ENCODE measurements around the gene SLTM.
A peak's percentile ranks its signal among the peaks of the same experiment; 100 is the strongest.
"Not testable (repeated sequence)": the region's sequence is repeated elsewhere in the genome, so short reads cannot be mapped to it uniquely, and the experiment has no call there.

The SLTM gene

GRCh38 chr15:58933281-58934113, at the start of gene SLTM:
SLTM (minus strand) TSS chr15:58933679; CDS start chr15:58933565, 114 bp downstream.
- peak; percentile 84 for DNase-seq

DNA sequence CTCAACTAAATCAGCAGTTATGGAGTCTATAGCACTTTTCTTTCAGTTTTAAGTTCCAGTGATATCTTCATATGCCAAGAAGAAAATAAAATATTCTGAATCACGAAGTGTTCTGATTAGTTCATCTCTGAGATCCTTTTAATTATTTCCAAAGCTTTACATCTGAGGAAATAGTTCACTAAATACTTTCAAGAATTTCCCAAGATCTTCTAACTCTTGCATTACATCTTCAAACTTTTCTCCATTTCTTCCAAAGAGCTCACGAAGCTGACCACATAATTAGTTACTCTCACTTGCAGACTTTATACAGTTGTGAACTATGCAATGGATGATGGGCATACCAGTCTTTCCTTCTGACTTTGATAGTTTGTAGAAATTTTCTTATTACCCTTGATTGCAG, 49.8 kb upstream of the SLTM start:
- DNase-seq, result no peak

DNA sequence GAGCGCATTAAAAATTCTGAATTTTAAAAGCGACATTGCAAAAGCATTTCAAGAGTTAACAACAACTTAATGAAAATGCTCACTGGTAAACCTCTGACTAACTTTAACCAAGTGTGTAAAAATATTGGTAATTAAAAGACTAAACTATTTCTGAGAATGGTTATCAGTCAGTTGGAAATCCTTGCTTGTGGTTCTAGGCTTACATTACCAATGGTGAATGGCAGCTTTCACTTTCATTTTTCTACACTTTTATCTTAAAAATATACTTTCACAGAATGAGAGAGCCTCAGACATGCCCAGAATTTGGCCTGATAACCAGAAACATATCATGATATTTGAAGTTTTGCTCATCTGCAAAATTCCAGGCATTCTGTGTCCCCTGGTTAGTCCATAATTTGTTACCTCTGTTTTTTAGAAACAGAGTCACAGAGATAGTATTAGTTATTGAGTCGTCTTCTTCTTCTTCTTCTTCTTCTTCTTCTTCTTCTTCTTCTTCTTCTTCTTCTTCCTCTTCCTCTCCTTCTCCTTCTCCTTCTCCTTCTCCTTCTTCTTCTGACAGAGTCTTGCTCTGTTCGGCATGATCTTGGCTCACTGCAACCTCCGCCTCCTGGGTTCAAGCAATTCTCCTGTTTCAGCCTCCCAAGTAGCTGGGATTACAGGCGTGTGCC, 48.5 kb upstream of the SLTM start:
- no peak for DNase-seq

DNA sequence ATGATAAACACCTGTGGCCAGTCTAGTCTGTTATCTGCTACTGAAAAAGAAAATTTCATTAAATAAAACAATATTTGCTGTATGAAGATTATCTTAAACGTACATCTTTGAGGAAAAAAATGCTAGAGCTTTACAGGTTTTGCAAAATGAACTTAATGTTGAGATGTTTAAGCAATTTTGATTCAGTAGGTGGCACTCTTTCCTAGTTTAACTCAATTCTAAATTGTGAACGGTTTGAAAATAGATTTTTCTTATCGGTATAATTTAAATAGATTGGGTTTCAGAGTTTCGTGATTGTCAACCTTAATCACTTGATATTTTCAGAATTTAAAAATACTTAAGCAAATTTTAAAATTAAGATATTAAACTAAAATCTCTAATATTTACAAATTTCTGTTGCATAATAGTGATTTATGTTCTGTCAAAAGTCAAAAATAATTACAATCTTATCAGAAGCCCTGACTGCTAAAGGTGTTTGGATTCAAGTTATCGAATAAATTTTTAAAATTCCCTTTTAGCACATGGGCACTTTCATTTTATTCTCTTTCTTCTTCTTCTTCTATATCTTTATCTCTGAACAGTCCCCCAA, 47.0 kb upstream of the SLTM start:
- no peak for DNase-seq

GRCh38 chr15:58977887-58978286, 44.4 kb upstream of the SLTM start:
- DNase-seq, result no peak

GRCh38 chr15:58967479-58967878, 34.0 kb upstream of the SLTM start:
- DNase-seq, result no peak

DNA sequence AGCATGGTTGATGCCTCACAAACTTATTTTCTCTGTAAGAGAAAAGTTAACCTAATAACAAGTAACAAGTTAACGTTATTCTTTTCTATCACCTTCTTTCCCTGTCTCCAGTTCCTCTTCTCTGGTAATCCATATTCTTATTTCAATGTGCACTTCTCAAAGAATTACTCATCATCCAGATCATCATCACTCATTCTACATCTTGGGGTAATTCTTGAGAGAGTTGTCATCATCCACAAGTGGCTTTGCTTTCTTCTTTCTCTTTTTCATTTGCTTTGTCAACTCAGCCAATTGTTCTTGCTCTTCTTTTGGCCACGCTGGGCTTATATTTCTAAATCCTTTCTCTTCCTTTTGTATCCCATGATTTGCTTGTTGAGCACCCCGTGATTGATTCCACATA, 33.2 kb upstream of the SLTM start:
- no peak for DNase-seq

- no peak for DNase-seq
Observed at GRCh38 chr15:58962662-58963565, 29.4 kb upstream of the SLTM start.

- no peak for DNase-seq
Observed at GRCh38 chr15:58962136-58962535, 28.7 kb upstream of the SLTM start.

- DNase-seq, result no peak
Observed at GRCh38 chr15:58958811-58959210, 25.3 kb upstream of the SLTM start.

DNA sequence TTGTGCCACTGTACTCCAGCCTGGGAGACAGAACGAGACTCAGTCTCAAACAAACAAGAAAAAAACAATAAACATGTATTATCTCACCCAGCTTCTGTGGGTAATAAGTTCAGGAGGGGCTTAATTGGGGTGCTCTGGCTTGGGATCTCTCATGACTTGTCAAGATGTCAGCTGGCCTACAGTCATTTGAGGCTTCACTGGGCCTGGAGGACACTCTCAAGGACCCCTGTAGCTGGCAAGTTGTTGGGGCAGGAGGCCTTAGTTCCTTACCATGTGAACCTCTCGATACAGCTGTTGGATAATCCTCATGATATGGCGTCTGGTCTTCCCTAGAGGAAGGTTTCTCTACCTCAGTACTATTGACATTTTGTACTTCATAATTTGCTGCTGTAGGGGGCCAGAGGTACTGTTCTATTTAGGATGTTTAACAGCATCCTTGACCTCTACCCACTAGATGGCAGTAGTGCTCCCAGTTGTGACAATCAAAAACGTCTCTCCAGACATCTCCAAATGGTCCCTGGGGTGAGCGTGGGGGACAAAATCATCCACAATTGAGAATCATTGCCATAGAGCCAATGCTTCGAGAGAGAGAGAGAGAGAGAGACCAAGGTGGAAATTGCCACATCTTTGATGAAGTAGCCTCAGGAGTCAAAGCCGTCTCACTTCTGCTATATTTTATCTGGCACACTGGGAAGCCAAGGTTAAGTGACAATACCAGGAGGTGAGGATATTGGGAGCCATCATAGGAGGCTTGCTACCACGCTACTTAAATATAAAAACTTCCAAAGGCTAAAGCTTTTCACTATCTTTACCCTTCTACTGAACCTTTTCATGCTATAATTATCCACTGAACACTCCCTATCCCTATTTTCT, 23.9 kb upstream of the SLTM start:
- peak; percentile 30 for DNase-seq

GRCh38 chr15:58952751-58953150, 19.3 kb upstream of the SLTM start:
- DNase-seq, result no peak

GRCh38 chr15:58951388-58952007, 18.0 kb upstream of the SLTM start:
- no peak for DNase-seq

DNA sequence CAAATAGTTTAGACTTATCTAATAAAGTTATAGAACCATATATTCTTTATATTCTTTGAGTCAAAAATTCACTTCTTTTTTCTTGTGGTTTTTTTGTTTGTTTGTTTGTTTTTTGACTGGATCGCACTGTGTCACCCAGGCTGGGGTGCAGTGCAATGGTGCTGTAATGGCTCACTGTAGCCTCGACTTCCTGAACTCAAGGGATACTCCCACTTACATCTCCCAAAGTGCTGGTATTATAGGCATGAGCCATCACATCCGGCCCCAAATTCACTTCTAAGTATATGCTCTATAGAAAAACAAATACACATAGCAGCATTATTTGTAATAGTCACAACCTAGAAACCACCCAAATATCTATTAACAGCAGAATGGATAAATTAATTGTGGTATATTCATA, 13.7 kb upstream of the SLTM start:
- DNase-seq, result no peak

DNA sequence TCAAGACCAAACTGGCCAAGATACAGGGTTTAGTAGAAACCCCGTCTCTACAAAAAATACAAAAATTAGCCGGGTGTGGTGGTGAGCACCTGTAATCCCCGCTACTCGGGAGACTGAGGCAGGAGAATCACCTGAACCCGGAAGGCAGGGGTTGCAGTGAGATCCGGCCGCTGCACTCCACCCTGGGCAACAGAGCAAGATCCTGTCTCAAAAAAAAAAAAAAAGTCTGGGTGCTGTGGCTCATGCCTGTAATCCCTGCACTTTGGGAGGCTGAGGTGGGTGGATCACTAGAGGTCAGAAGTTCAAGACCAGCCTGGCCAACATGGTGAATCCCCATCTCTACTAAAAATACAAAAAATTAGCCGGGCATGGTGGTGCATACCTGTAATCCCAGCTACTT, 1.5 kb upstream of the SLTM start:
- DNase-seq, result not testable (repeated sequence)

- no peak for DNase-seq
Observed at GRCh38 chr15:58934521-58934920, 1.0 kb upstream of the SLTM start.

DNA sequence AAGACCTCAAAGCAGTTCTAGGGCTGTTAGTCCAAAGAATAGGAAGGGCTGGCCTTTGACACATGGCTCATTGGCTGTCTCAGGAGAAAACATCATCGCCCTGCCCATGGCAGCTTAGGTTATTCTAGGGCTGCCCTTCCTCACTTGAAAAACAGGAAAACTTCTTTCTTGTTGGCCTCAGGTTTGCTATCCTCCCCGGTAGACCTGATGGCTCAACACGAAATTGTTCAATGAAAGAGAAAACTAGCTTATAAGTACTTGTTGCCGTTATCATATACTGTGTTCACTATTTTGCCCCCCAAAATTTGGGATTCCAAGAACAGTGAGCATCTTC, 602 bp upstream of the SLTM start:
- DNase-seq, result no peak

DNA sequence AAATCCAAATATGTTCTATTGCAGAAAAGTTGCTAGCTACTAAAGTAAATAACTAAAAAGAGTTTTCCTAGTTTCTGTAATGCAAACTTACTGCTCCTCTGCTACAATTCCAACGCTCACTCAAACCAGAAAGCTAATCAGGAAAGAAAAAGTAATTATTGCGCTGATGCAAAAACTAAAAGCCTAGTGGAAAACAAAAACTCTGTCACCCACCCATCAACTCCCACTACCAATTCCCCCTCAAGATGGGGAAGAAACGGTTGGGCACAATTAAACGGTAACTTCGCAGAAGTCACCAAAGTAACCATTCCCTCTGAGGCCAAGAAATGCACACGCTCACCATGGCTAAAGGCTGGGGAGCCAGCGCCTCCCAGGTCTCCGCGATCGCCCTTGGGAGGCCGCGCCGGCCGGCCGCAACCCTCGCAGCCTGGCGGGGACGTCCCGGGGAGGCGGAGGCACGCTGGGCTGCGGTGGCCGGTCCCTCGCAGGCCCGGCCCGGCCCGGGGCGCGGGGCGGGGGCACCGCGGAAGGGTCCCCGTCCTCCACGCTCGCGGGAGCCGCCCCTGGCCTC, 684 bp downstream of the SLTM start:
- no peak for DNase-seq

GRCh38 chr15:58931987-58932588, 1.4 kb downstream of the SLTM start:
- DNase-seq, result no peak

- no peak for DNase-seq
Observed at GRCh38 chr15:58929891-58930416, 3.5 kb downstream of the SLTM start.

- no peak for DNase-seq
Observed at GRCh38 chr15:58926823-58927222, 6.7 kb downstream of the SLTM start.

All from T1000 (cell line).